GM10248 (cell line): ENCODE results near the gene SLC2A6.

Experiments
- CTCF ChIA-PET: fragments of 300-600 bp; sonication (Branson Sonifier 250); formaldehyde crosslinking; extraction: SDS; loops from one replicate; lab custom pipeline; 2021; ENCODE audit warnings: antibody characterized with exemption; lab: Yijun Ruan, JAX
- POLR2A ChIA-PET: fragments of 350-650 bp; sonication (Branson Sonifier 250); formaldehyde crosslinking; extraction: SDS; loops from one replicate; lab custom pipeline; 2020; ENCODE audit warnings: antibody characterized with exemption; lab: Yijun Ruan, JAX
- DNase-seq: peaks from one replicate; pipeline ENCODE4 v3.0.0; 2012; ENCODE audit errors: extremely low spot score
- TF ChIP-seq, protein P1 (sequence below): IDR thresholded peaks from 2 replicates; pipeline ENCODE4 v1.5.1; 2012; ENCODE audit warnings: mild to moderate bottlenecking, low read depth; ENCODE audit errors: extremely low read depth, missing control alignments, control extremely low read depth

The SLC2A6 gene

DNA sequence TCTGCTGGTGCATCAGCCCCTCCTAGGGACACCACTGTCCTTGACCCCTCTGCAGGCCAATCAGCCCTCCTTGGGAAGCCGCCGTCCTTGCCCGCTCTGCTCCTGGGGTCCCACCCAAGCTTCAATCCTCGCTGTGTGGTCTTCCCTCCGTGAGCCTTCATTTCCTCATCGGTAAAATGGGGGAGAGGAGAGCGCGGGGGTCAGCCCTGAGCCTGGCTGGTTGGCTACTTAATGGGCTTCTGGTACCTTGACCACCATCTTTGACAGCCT lies 12.7 kb upstream of the SLC2A6 start:
- TF ChIP-seq, protein P1, sequence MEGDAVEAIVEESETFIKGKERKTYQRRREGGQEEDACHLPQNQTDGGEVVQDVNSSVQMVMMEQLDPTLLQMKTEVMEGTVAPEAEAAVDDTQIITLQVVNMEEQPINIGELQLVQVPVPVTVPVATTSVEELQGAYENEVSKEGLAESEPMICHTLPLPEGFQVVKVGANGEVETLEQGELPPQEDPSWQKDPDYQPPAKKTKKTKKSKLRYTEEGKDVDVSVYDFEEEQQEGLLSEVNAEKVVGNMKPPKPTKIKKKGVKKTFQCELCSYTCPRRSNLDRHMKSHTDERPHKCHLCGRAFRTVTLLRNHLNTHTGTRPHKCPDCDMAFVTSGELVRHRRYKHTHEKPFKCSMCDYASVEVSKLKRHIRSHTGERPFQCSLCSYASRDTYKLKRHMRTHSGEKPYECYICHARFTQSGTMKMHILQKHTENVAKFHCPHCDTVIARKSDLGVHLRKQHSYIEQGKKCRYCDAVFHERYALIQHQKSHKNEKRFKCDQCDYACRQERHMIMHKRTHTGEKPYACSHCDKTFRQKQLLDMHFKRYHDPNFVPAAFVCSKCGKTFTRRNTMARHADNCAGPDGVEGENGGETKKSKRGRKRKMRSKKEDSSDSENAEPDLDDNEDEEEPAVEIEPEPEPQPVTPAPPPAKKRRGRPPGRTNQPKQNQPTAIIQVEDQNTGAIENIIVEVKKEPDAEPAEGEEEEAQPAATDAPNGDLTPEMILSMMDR, result no peak
- ChIA-PET POLR2A (no interaction called here), CTCF (interaction anchor here (1.1 kb wide), 1 partner anchor 120 kb away, joined by 3 read pairs; no protein-coding TSS in a partner anchor)
- DNase-seq, result no peak

DNA sequence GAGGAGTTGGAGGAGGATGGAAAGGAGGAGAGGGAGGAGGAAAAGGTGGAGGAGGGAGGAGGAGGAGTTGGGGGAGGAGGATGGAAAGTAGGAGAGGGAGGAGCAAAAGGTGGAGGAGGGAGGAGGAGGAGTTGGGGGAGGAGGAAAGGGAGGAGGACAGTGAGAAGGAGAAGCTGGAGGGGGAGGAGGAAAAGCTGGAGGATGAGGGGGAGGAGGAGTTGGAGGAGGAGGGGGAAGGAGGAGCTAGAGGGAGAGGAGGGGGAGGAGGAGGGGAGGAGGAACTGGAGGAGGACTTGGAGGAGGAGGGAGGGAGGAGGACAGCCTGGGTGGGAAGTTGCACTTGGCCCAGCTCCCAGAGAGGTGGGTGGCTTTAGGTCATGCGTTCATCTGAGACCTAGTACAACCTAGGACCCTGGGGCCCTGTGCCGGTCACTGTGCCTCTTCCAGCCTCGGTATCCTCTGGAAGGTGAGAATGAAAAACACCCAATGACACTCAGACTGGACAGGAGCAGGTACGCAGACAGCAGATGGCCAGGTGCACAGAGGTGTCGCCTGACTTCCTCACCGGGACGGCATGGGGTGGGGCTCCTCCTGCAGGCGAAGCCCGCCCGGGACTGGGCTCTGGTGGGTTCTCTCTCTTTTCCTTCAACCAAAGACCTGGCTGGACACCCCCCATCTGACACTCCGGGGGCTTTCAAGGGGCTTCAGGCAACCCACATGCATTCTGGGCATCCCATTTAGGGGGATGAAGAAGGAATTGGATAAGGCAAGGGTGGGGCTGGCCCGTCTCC lies 12.2 kb upstream of the SLC2A6 start:
- CTCF ChIA-PET, result interaction anchor here (0.7 to 1.4 kb wide), 3 partner anchors 95 to 305 kb away, joined by 3 to 5 read pairs (median 3); no protein-coding TSS in a partner anchor
- POLR2A ChIA-PET, result no interaction called here
- DNase-seq, result no peak
- TF ChIP-seq, protein P1, result no peak

DNA sequence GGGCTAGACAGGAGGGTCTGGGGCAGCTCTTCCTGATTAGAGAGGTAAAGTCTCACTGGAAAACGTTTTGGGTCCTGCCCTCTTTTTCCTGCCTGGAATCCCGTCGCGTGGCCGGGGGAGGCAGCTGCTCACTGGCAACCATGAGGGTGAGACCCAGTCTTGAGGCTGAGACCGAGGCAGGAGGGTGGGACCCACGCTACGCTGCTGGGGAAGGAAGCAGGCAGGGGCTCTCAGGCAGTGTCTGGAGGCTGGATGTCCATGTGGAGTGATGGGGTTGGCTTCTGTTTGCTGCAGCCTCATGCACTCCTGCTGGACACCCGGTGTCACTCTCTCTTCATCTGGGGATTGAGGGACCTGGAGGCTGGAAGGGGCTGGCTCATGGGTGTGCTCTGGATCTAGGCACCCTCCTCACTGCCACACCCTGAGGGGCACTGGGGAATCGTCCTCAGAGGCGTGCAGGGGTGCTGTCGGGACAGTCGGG lies 11.3 kb upstream of the SLC2A6 start:
- TF ChIP-seq, protein P1, result no peak
- no peak for DNase-seq
- ChIA-PET CTCF (interaction anchor here (0.7 to 1.4 kb wide), 4 partner anchors 11 to 304 kb away, joined by 3 to 5 read pairs (median 4); partner anchors contain the start of gene SLC2A6), POLR2A (interaction anchor here (0.6 kb wide), 1 partner anchor 267 kb away, joined by 3 read pairs; no protein-coding TSS in a partner anchor)

DNA sequence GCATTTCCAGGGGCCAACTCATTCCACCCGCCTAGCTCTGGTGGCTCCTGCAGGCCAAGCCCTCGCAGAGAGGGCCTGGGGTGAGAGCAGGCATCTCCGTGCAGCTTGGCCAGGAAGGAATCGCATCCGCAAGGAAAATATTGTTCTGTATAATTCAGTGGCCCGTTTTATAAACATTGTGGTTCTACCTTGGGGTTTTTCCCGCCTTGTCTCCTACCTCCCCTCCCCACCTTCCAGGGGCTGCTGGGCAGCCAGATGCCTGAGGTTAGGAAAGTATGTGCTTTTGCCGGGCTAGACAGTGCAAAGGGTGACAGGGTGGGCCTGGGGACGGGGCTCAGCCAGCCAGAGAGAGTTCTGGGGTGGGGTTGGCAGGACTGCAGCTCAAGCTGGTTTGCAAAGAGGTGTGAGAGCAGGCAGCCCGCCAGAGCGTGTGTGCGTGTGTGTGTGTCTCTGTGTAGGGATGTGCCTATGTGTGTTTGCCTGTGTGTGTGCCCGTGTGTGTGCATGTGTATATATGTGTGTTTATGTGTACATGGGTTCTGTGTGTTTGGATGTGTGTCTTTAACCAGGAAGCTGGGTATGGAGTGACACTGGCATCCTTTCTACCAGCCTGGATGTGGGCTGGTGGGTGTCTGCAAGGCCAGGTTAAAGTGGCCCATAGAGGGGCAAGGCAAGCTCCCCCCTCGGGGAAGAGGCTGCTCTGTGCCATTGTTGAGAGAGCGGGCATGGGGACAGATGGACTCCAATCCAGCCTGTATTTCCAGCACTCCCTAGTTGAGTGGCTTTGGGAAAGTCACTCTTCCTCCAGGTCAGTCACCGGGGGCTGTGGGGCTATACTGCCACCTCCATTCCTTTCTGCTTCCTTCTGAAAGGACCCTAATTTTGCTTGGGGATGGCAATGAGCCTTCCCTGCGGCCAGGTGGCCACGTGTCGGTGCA lies 10.6 kb upstream of the SLC2A6 start:
- ChIA-PET CTCF (interaction anchor here (1.4 kb wide), 2 partner anchors 10 to 303 kb away, joined by 4 to 5 read pairs; partner anchors contain the start of gene SLC2A6), POLR2A (interaction anchor here (0.5 to 0.6 kb wide), 2 partner anchors 268 to 466 kb away, joined by 3 read pairs; no protein-coding TSS in a partner anchor)
- TF ChIP-seq, protein P1, result no peak
- DNase-seq, result no peak

DNA sequence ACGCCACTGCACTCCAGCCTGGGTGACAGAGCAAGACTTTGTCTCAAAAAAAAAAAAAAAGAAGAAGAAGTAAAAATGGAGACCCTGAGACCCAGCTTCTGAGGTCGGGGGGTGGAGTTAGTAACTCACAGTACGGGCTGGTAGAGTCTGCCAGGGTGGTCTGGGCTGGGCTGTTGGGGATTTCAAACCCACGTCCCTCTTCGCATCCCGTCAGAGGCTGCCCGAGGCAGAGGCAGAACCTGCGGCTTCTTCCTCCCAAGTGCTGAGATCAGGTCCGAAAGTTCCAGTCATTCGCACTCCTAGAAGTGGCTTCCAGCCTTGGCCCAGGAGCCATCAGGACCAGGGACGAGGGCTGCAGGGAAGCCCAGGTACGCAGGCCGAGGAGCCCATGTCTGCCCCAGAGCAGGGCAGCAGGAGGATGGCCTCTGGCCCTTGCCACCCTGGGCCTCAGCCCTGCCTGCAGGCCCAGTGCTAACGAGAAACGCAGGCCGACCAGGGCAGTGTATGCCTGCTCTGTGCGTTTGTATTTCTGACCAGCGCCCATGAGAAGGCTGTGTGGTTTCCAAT lies 9.9 kb upstream of the SLC2A6 start:
- no peak for DNase-seq
- ChIA-PET POLR2A (interaction anchor here (0.5 kb wide), 1 partner anchor 467 kb away, joined by 3 read pairs; no protein-coding TSS in a partner anchor), CTCF (interaction anchor here (1.0 to 3.1 kb wide), 3 partner anchors 8 to 302 kb away, joined by 3 to 30 read pairs (median 6); no protein-coding TSS in a partner anchor)
- TF ChIP-seq, protein P1, result no peak
